B cell (primary cell): ENCODE results near the gene TDRD9. TPM values are rescaled to one million over a fixed set of nuclear protein-coding genes. Genes with fewer than 3 reads are reported as not detected.

Experiments
- ATAC-seq: fragments of 200-7000 bp; cut with Tn5 transposase; one replicate; pipeline ENCODE4 v1.10.0; 2021; ENCODE audit warnings: low read depth, mild to moderate bottlenecking, moderate number of reproducible peaks, moderate library complexity
- CTCF ChIA-PET: fragments of 350-600 bp; sonication (Branson Sonifier 250); formaldehyde crosslinking; loops from one replicate; lab custom pipeline; 2021; ENCODE audit warnings: antibody characterized with exemption, inconsistent platforms; lab: Charles Lee
- POLR2A ChIA-PET: fragments of 350-600 bp; sonication (Branson Sonifier 250); formaldehyde crosslinking; loops from one replicate; lab custom pipeline; 2021; ENCODE audit warnings: antibody characterized with exemption; lab: Charles Lee
- DNase-seq: peaks from one replicate; pipeline ENCODE4 v3.0.0; 2013
- H2AFZ ChIP-seq: 2 replicates; pipeline ENCODE4 v1.6.1; 2012; ENCODE audit warnings: mild to moderate bottlenecking, low read depth, low read length; ENCODE audit not compliant: insufficient read depth, poor library complexity, severe bottlenecking
- H3K27ac ChIP-seq, 2 donors: 1 replicate in 1 of 2; 2 replicates in 1 of 2; pipeline ENCODE4 v1.5.1; 2012 to 2013; ENCODE audit warnings: low read length in 2 of 2, mild to moderate bottlenecking in 2 of 2, moderate library complexity in 1 of 2
- H3K27me3 ChIP-seq, 4 experiments: fragments of 200-600 bp in 1 of 4; sonication (generic) in 1 of 4; replicated peaks in 1 of 4; 1 replicate in 2 of 4; 2 replicates in 2 of 4; pipeline versions ENCODE4 v1.6.1 to v1.7.0; 2013 to 2016; ENCODE audit warnings: low read length in 3 of 4, mild to moderate bottlenecking in 2 of 4, mixed read lengths in 1 of 4, moderate library complexity in 1 of 4; ENCODE audit not compliant: insufficient read depth in 4 of 4, control insufficient read depth in 3 of 4; ENCODE audit errors: control extremely low read depth in 1 of 4
- H3K36me3 ChIP-seq, 2 experiments: replicated peaks in 1 of 2; 1 replicate in 1 of 2; 2 replicates in 1 of 2; pipeline versions ENCODE4 v1.6.1 to v1.7.1; 2013; ENCODE audit warnings: low read length in 1 of 2; ENCODE audit not compliant: insufficient read depth in 2 of 2, control insufficient read depth in 1 of 2; ENCODE audit errors: control extremely low read depth in 1 of 2, extremely low read depth in 1 of 2
- H3K4me1 ChIP-seq, 2 donors: fragments of 200-600 bp in 1 of 2; sonication (generic) in 1 of 2; 1 replicate in 1 of 2; 2 replicates in 1 of 2; pipeline versions ENCODE4 v1.5.1 to v1.6.1; 2013 to 2017; ENCODE audit warnings: low read length in 2 of 2; ENCODE audit not compliant: control insufficient read depth in 2 of 2, insufficient read depth in 2 of 2
- H3K4me2 ChIP-seq: replicated peaks from 2 replicates; pipeline ENCODE3; 2012; ENCODE audit warnings: mild to moderate bottlenecking, low read depth, low read length; ENCODE audit not compliant: poor library complexity, severe bottlenecking
- H3K4me3 ChIP-seq, 5 experiments: fragments of 200-600 bp in 1 of 5; sonication (generic) in 1 of 5; 1 replicate in 3 of 5; 2 replicates in 2 of 5; pipeline versions ENCODE4 v1.5.1 to v1.7.0; 2011 to 2016; ENCODE audit warnings: low read length in 4 of 5, mild to moderate bottlenecking in 4 of 5, low read depth in 2 of 5, control low read depth in 1 of 5, moderate library complexity in 1 of 5; ENCODE audit not compliant: insufficient read depth in 1 of 5; ENCODE audit errors: control extremely low read depth in 1 of 5, extremely low read depth in 1 of 5
- H3K79me2 ChIP-seq: fragments of 200-600 bp; sonication (generic); one replicate; pipeline ENCODE4 v1.6.0; 2016; ENCODE audit warnings: low read length; ENCODE audit not compliant: control insufficient read depth, insufficient read depth
- H3K9ac ChIP-seq: fragments of 200-600 bp; sonication (generic); 2 replicates; pipeline ENCODE4 v1.6.1; 2017; ENCODE audit warnings: mild to moderate bottlenecking, low read length, moderate library complexity
- H3K9me3 ChIP-seq, 3 donors: one replicate each; pipeline versions ENCODE4 v1.6.1 to v1.7.1; 2013; ENCODE audit warnings: low read length in 2 of 3; ENCODE audit not compliant: control insufficient read depth in 2 of 3, insufficient read depth in 1 of 3; ENCODE audit errors: control extremely low read depth in 1 of 3
- H4K20me1 ChIP-seq: 2 replicates; pipeline ENCODE4 v1.6.0; 2012; ENCODE audit warnings: mild to moderate bottlenecking, low read length; ENCODE audit not compliant: insufficient read depth, control insufficient read depth, poor library complexity, severe bottlenecking
- H3K27ac Mint-ChIP-seq: one replicate; pipeline ENCODE4 v1.8.0; 2021; ENCODE audit warnings: mixed read lengths
- H3K27me3 Mint-ChIP-seq: one replicate; pipeline ENCODE4 v1.8.0; 2021; ENCODE audit warnings: mixed read lengths
- H3K4me1 Mint-ChIP-seq: one replicate; pipeline ENCODE4 v1.8.0; 2021; ENCODE audit warnings: mixed read lengths
- H3K4me3 Mint-ChIP-seq: one replicate; pipeline ENCODE4 v1.8.0; 2021; ENCODE audit warnings: mixed read lengths
- H3K9me3 Mint-ChIP-seq: one replicate; pipeline ENCODE4 v1.8.0; 2022; ENCODE audit warnings: mixed read lengths; ENCODE audit not compliant: insufficient read depth
- EZH2 ChIP-seq: IDR thresholded peaks from 2 replicates; pipeline ENCODE4 v1.6.1; 2012; ENCODE audit warnings: borderline replicate concordance, low read depth, mild to moderate bottlenecking, moderate library complexity, low read length; ENCODE audit not compliant: insufficient read depth, poor library complexity, severe bottlenecking
- WGBS: methylation state at CpG from one replicate; pipeline ENCODE4 v1.1.5; 2013; ENCODE audit warnings: missing lambda C conversion rate; ENCODE audit not compliant: insufficient coverage; 5-methylcytosine and 5-hydroxymethylcytosine counted together
- intact Hi-C: fragments of 100-400 bp; cut with micrococcal nuclease; formaldehyde crosslinking; loops from one replicate; pipeline ENCODE4 v1.10.0; 2022
- polyA plus RNA-seq: library from polyadenylated mRNA; depleted of rRNA; stranded (reverse); fragments of >200 nt; gene quantifications from 2 replicates; pipeline ENCODE4 v1.2.3, GENCODE V29; 2012
- total RNA-seq, 2 donors: library from RNA; stranded (reverse); fragments of 120-200 nt in 1 of 2; gene quantifications; 1 replicate in 1 of 2; 2 replicates in 1 of 2; pipeline versions ENCODE4 v1.2.3 to v1.2.4, GENCODE V29; 2013 to 2022
- TF ChIP-seq, protein P1 (sequence below): fragments of 200-600 bp; IDR thresholded peaks from one replicate; pipeline ENCODE4 v1.8.0; 2022; ENCODE audit warnings: antibody characterized with exemption, mild to moderate bottlenecking

The TDRD9 gene
- total and polyA plus RNA-seq, 2 donors (not counting 1 experiment from before 2014, with no cell fraction given): 1.1 to 2.4 TPM

DNA sequence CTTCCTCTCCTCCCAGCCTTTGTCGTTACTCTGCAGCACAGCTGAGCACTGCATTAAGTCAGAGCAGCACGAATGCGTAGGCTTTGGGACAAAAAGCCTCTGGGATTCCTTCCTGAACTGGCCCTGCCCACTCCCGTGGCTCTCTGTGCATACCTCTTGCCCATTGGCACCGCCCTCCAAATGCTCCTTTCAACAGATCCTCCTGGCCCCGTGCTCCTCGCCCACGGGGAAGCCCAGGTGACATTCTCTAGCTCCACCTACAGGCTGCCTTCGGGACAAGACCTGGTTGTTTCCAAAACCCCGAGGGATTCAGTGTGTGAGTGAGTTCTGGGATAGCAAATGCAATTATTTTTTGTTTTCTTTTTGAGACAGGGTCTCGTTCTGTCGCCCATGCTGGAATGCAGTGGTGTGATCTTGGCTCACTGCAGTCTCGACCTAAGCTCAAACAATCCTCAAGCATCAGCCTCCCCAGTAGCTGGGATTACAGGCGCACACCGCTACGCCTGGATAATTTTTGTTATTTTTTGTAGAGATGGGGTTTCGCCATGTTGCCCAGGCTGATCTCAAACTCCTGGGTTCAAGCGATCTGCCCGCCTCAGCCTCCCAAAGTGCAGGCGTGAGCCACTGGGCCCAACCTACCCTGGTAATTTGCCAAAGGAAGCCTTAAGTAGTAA lies 17.9 kb upstream of the TDRD9 start:
- Histone ChIP-seq H3K79me2 (no peaks in the 10 kb centered on the region), H3K9me3 (no peaks in the 10 kb centered on the region), H3K9ac (peak overlapping the region; percentile 40), H4K20me1 (peaks cover 11% of the 10 kb centered on the region), H2AFZ (peak overlapping the region; percentile 57), H3K4me3 (peak overlapping the region in 1 of 5 experiments; percentile 15), H3K36me3 (peaks cover 0 to 34% of the 10 kb centered on the region in 2 experiments), H3K4me2 (peak overlapping the region; percentile 72), H3K27ac (no peak overlapping the region), H3K4me1 (peaks cover 4 to 10% of the 10 kb centered on the region in 2 donors), H3K27me3 (no peaks in the 10 kb centered on the region)
- Mint-ChIP-seq H3K4me3 (peak overlapping the region; percentile 51), H3K4me1 (peaks cover 8% of the 10 kb centered on the region), H3K27me3 (no peaks in the 10 kb centered on the region), H3K9me3 (no peaks in the 10 kb centered on the region), H3K27ac (no peak overlapping the region)
- POLR2A ChIA-PET: no interaction called here
- 27% methylated on average over 12 of the region's 20 CpGs for WGBS
- intact Hi-C loops: loop anchor here (1.0 kb wide), 1 partner anchor 102 kb away; no protein-coding TSS in a partner anchor
- CTCF ChIA-PET: interaction anchor here (0.7 to 5.8 kb wide), 16 partner anchors 8 to 231 kb away, joined by 3 to 136 read pairs (median 4); a partner anchor contains a TSS
- ATAC-seq: peak; percentile 73
- TF ChIP-seq, protein P1, sequence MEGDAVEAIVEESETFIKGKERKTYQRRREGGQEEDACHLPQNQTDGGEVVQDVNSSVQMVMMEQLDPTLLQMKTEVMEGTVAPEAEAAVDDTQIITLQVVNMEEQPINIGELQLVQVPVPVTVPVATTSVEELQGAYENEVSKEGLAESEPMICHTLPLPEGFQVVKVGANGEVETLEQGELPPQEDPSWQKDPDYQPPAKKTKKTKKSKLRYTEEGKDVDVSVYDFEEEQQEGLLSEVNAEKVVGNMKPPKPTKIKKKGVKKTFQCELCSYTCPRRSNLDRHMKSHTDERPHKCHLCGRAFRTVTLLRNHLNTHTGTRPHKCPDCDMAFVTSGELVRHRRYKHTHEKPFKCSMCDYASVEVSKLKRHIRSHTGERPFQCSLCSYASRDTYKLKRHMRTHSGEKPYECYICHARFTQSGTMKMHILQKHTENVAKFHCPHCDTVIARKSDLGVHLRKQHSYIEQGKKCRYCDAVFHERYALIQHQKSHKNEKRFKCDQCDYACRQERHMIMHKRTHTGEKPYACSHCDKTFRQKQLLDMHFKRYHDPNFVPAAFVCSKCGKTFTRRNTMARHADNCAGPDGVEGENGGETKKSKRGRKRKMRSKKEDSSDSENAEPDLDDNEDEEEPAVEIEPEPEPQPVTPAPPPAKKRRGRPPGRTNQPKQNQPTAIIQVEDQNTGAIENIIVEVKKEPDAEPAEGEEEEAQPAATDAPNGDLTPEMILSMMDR: peak; percentile 78
- TF ChIP-seq EZH2: no peak
- DNase-seq: peak; percentile 72

DNA sequence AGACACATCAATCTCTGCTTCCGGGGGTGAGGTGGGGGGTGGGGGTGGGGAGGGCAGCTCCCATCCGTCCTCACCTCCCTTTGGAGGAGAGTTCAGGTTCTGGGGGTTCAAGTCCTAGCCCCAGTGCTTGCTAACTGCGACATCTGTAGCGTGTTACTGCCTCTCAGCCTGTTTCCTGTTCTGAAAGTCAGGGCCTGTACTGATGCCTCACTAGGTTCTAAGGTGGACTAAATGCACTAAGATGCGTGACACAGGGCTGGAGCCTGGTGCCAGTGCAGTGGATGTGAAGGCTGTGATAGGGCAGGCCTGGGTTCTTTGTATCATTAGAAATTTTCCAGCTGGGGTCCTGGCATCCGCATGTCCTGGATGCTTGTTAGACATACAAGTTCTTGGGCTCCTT lies 17.3 kb upstream of the TDRD9 start:
- Mint-ChIP-seq H3K27ac (no peak overlapping the region), H3K4me3 (no peak overlapping the region), H3K27me3 (no peaks in the 10 kb centered on the region), H3K4me1 (peaks cover 8% of the 10 kb centered on the region), H3K9me3 (no peaks in the 10 kb centered on the region)
- POLR2A ChIA-PET: no interaction called here
- no peak overlapping the region for H3K9ac ChIP-seq
- H3K4me2 ChIP-seq: no peak overlapping the region
- TF ChIP-seq EZH2: no peak
- TF ChIP-seq, protein P1: no peak
- intact Hi-C loops: loop anchor here (1.0 kb wide), 1 partner anchor 103 kb away; no protein-coding TSS in a partner anchor
- peaks cover 5% of the 10 kb centered on the region for H3K79me2 ChIP-seq
- H3K9me3 ChIP-seq: no peaks in the 10 kb centered on the region
- H3K27ac ChIP-seq: no peak overlapping the region
- no peaks in the 10 kb centered on the region for H3K27me3 ChIP-seq
- peaks cover 0 to 37% of the 10 kb centered on the region in 2 experiments for H3K36me3 ChIP-seq
- no peak for DNase-seq
- H4K20me1 ChIP-seq: peaks cover 11% of the 10 kb centered on the region
- peaks cover 4 to 10% of the 10 kb centered on the region in 2 donors for H3K4me1 ChIP-seq
- CTCF ChIA-PET: interaction anchor here (0.8 to 5.8 kb wide), 14 partner anchors 7 to 231 kb away, joined by 3 to 136 read pairs (median 4); a partner anchor contains a TSS
- no peak overlapping the region for H3K4me3 ChIP-seq
- no peak for ATAC-seq
- WGBS: 97% methylated on average over 4 of the region's 6 CpGs
- no peak overlapping the region for H2AFZ ChIP-seq
